Lung (tissue), 12 donors: ENCODE data around the gene KRTAP1-5. TPM values are rescaled to one million over a fixed set of nuclear protein-coding genes. Genes with fewer than 3 reads are reported as not detected.

Experiments used
- ATAC-seq: fragments of 200-7000 bp; cut with Tn5 transposase; one replicate; pipeline ENCODE4 v1.9.1; 2020; ENCODE audit warnings: moderate number of reproducible peaks; ENCODE audit not compliant: insufficient read depth, low FRiP score
- DNase-seq, 3 donors: peaks; one replicate each; pipeline ENCODE4 v3.0.0-alpha.2; 2013 to 2017
- H3K27ac ChIP-seq, 2 donors: one replicate each; pipeline ENCODE4 v1.5.1; 2013; ENCODE audit warnings: mild to moderate bottlenecking in 2 of 2, moderate library complexity in 2 of 2, control low read depth in 1 of 2, inconsistent platforms in 1 of 2, low read depth in 1 of 2, low read length in 1 of 2
- H3K27me3 ChIP-seq, 3 donors: one replicate each; pipeline ENCODE4 v1.5.1; 2013; ENCODE audit warnings: low read length in 2 of 3; ENCODE audit not compliant: control insufficient read depth in 3 of 3, insufficient read depth in 3 of 3
- H3K36me3 ChIP-seq, 4 donors: one replicate each; pipeline ENCODE4 v1.5.1; 2013; ENCODE audit warnings: low read length in 4 of 4, mild to moderate bottlenecking in 1 of 4, moderate library complexity in 1 of 4; ENCODE audit not compliant: control insufficient read depth in 4 of 4, insufficient read depth in 4 of 4
- H3K4me1 ChIP-seq, 5 donors: one replicate each; pipeline ENCODE4 v1.5.1; 2013; ENCODE audit warnings: low read length in 5 of 5, mild to moderate bottlenecking in 2 of 5, moderate library complexity in 1 of 5; ENCODE audit not compliant: control insufficient read depth in 5 of 5, insufficient read depth in 5 of 5
- H3K4me3 ChIP-seq: one replicate; pipeline ENCODE4 v1.5.1; 2013; ENCODE audit warnings: mild to moderate bottlenecking, control low read depth, moderate library complexity
- H3K9ac ChIP-seq, 2 donors: one replicate each; pipeline ENCODE4 v1.5.1; 2013; ENCODE audit warnings: low read length in 2 of 2, control low read depth in 1 of 2; ENCODE audit not compliant: insufficient read depth in 1 of 2
- H3K9me3 ChIP-seq, 4 donors: one replicate each; pipeline ENCODE4 v1.5.1; 2013; ENCODE audit warnings: low read length in 3 of 4, mild to moderate bottlenecking in 1 of 4, moderate library complexity in 1 of 4; ENCODE audit not compliant: control insufficient read depth in 4 of 4, insufficient read depth in 3 of 4
- WGBS, 2 donors: extraction: QIAGEN DNeasy Blood & Tissue Kit; methylation state at CpG; one replicate each; pipeline ENCODE4 v1.1.7; 2013; 5-methylcytosine and 5-hydroxymethylcytosine counted together
- polyA plus RNA-seq, 2 donors: library from polyadenylated mRNA; stranded (reverse); fragments of 200-250 nt; gene quantifications; one replicate each; pipeline ENCODE4 v1.2.1, GENCODE V29; 2013
- total RNA-seq, 2 donors: library from RNA; depleted of rRNA in 1 of 2; stranded (reverse); fragments of >200 nt in 1 of 2; gene quantifications; one replicate each; pipeline ENCODE4 v1.2.1, GENCODE V29; 2014 to 2021
- TF ChIP-seq, protein P1 (sequence below): IDR thresholded peaks from 2 replicates; pipeline ENCODE4 v1.5.1; 2012; ENCODE audit warnings: mild to moderate bottlenecking; ENCODE audit errors: control extremely low read depth, extremely low read depth
- donor health status: control.
- donor health status: control.
- donor health status: Bipolar disorder and iron deficiency.
- donor health status: healthy.
- donor health status: DM: yes; HTN: yes; CAD: no.

KRTAP1-5 gene
- total and polyA plus RNA-seq, 4 donors = not detected

DNA sequence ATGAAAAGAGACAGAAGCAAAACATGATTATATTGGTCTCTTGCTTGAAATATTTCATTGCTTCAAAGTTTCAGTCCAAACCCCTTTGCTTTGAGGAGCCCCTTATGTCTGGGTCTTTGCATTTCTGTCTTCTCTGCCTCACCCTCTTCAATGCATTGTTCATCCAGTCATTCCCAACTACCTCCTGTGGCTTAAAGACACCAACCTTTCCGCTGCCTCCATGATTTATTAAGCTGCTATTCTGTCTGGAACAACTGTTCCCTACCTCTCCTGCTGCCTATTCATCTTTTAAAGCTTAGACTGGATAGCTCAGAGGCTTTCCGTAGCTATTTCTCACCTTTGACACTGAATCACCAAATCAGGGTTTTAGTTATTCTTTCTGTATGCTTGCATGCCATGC, 29.6 kb downstream of the KRTAP1-5 start:
- H3K9me3 ChIP-seq = no peaks in the 10 kb centered on the region

DNA sequence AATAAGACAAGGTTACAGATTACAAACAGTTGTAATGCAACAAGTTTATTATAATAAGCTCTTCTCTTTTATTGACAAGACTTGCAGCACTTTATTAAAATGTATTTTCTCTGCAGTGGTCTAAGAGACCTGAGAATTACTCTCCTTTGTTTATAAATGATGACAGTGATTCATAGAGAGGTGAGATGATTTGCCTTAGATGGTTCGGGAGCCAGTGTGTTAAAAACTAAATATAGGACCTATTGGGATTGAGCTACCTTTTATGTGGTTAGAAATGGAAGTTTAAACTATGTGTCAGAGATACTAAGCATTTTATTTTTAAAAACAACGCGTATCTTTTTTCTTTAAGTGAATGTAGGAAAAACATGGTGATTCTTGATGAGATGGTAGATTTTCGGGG, 30.2 kb downstream of the KRTAP1-5 start:
- no peaks in the 10 kb centered on the region for H3K4me1 ChIP-seq
- H3K27ac ChIP-seq = no peak overlapping the region
- H3K27me3 ChIP-seq = peaks cover 0 to 2% (median 2%) of the 10 kb centered on the region in 3 donors
- no peak overlapping the region for H3K4me3 ChIP-seq
- no peak overlapping the region for H3K9ac ChIP-seq
- ATAC-seq = no peak
- TF ChIP-seq, protein P1, sequence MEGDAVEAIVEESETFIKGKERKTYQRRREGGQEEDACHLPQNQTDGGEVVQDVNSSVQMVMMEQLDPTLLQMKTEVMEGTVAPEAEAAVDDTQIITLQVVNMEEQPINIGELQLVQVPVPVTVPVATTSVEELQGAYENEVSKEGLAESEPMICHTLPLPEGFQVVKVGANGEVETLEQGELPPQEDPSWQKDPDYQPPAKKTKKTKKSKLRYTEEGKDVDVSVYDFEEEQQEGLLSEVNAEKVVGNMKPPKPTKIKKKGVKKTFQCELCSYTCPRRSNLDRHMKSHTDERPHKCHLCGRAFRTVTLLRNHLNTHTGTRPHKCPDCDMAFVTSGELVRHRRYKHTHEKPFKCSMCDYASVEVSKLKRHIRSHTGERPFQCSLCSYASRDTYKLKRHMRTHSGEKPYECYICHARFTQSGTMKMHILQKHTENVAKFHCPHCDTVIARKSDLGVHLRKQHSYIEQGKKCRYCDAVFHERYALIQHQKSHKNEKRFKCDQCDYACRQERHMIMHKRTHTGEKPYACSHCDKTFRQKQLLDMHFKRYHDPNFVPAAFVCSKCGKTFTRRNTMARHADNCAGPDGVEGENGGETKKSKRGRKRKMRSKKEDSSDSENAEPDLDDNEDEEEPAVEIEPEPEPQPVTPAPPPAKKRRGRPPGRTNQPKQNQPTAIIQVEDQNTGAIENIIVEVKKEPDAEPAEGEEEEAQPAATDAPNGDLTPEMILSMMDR = no peak
- no peaks in the 10 kb centered on the region for H3K9me3 ChIP-seq
- DNase-seq = no peak
- WGBS, 2 donors = 82 to 92% methylated on average over 4 of the region's 4 CpGs
- H3K36me3 ChIP-seq = no peaks in the 10 kb centered on the region

More for the DNA sequence above, 29.6 kb downstream of the KRTAP1-5 start:
- Histone ChIP-seq H3K36me3 (no peaks in the 10 kb centered on the region), H3K9ac (no peak overlapping the region), H3K27ac (no peak overlapping the region), H3K27me3 (peaks cover 0 to 2% (median 2%) of the 10 kb centered on the region in 3 donors), H3K4me3 (no peak overlapping the region), H3K4me1 (no peaks in the 10 kb centered on the region)
- DNase-seq (no peak), ATAC-seq (no peak)
- WGBS, 2 donors = 64 to 85% methylated on average over 2 of the region's 2 CpGs
- TF ChIP-seq, protein P1 = no peak

DNA sequence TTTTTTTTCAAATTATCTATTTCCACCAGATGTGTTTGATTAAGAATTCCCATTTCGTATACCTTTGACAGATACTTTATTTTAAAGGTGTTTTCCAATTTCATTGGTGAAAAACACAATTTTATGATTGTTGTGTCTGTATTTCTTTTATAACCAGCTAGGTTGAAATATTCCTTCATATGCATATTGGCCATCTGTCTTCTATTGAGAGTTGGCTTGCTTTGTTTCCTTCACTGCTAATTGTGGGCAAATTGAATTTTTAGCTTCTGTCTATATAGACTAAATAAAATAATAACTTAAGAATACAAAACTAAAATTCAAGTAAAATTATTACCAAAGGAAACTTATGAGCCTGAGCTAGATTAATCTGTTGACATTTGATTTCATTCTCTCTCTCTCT, 31.9 kb downstream of the KRTAP1-5 start:
- Histone ChIP-seq H3K27ac (no peak overlapping the region), H3K4me3 (no peak overlapping the region), H3K9ac (no peak overlapping the region), H3K36me3 (no peaks in the 10 kb centered on the region), H3K4me1 (no peaks in the 10 kb centered on the region), H3K27me3 (peaks cover 0 to 2% (median 2%) of the 10 kb centered on the region in 3 donors), H3K9me3 (peaks cover 0 to 4% (median 0%) of the 10 kb centered on the region in 4 donors)
- no peak for ATAC-seq
- TF ChIP-seq, protein P1 = no peak
- DNase-seq = no peak
- 59 to 65% methylated on average over 1 of the region's 1 CpG for WGBS, 2 donors

DNA sequence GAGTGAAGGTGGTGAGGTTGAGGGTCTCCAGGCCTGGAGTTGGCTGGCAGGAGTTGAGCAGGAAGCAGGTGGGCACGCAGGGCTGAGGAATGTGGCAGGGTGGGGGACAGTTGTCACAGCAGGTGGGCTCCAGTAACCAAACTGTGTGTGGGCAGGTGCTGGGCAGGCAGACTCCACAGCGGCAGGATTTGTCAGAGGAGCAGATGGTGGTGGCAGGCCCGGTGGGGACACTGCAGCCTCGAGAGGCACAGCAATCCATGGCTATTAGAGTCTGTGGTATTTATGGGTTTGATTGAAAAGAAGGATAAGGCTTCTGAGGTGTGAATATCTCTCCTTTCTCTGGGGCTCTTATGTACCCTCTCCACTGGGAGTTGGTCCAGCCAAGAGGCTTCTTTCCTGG, 33.2 kb downstream of the KRTAP1-5 start, which contains the start of gene KRTAP3-3:
KRTAP3-3 (minus strand) TSS at position 326 of the 400 bp plus-strand sequence; CDS start at position 259, 67 bp downstream.
- Histone ChIP-seq H3K4me3 (no peak within 1 kb of the TSS), H3K4me1 (no peaks in the 10 kb centered on the region)
- TF ChIP-seq, protein P1 = no peak

More for the DNA sequence above, 33.2 kb downstream of the KRTAP1-5 start, which contains the start of gene KRTAP3-3:
- Histone ChIP-seq H3K36me3 (no peaks in the 10 kb centered on the region), H3K9ac (no peak within 1 kb of the TSS), H3K27me3 (peaks cover 0 to 2% (median 2%) of the 10 kb centered on the region in 3 donors), H3K27ac (no peak within 1 kb of the TSS), H3K9me3 (peaks cover 0 to 4% (median 0%) of the 10 kb centered on the region in 4 donors)
- ATAC-seq = no peak
- WGBS, 2 donors = 58 to 59% methylated on average over 4 of the region's 4 CpGs
- no peak for DNase-seq
